Measurements from ENCODE around the gene PODXL2.
"Not testable (repeated sequence)": the region's sequence is repeated elsewhere in the genome, so short reads cannot be mapped to it uniquely, and the experiment has no call there.

The PODXL2 gene

DNA sequence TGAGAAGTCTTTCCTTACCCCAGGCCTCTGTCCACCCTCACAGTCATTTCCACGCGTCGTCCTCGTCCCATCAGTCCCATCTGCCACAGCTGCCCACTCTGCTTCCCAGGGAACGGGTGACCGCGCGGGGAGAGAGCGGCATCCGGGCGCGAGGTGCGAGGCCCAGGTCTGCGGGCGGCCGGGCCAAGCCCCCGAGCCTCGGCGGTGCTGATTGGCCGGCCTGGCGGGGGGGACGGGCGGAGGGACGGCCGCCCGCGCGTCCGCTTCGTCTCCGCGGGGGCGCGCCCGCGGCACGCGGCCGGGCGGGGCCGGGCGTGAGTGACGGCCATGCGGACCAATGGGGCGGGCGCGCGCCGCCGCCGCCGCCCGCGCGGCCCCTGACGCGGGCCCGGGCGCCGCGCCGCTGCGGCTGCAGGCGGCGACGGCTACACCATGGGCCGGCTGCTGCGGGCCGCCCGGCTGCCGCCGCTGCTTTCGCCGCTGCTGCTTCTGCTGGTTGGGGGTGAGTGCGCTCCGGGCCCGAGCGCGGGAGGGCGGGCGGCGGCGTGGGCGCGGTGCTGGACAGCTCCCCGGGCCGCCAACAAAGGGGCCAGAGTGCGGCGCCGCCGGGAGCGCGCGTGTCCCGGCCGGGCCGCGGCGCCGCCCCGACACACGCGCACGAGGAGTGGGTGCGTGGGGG, at the start of gene PODXL2:
Gene PODXL2, plus strand, starts transcription at position 398 of the 679 bp plus-strand sequence. Its CDS starts 35 bp downstream, at position 433.
- DNase-seq, result peak; percentile 80

GRCh38 chr3:127580327-127581060, 48.5 kb upstream of the PODXL2 start:
- no peak for DNase-seq

DNA sequence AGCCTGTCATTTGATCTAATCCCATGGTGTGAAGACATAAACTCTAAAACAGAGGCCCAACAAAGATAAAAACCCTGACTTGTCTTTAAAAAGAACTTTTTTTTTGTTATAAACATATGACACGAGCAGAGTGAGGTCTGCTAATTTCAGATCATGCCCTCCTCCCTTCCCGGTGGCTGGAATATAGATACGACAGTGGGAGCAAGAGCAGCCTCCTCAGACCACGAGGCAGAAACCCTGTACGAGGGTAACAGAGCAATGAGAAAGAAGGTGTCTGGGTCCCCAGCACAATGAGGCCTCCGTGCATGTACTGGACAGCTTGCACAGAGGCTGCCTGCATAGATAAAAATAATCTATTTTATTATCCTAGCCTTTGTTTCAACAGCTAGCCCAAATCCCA, 44.3 kb upstream of the PODXL2 start:
- DNase-seq, result no peak

- DNase-seq, result peak; percentile 83
Measured at GRCh38 chr3:127585163-127585812, 43.7 kb upstream of the PODXL2 start.

- no peak for DNase-seq
Measured at GRCh38 chr3:127585813-127586413, 43.1 kb upstream of the PODXL2 start.

GRCh38 chr3:127587876-127588275, 41.1 kb upstream of the PODXL2 start:
- no peak for DNase-seq

DNA sequence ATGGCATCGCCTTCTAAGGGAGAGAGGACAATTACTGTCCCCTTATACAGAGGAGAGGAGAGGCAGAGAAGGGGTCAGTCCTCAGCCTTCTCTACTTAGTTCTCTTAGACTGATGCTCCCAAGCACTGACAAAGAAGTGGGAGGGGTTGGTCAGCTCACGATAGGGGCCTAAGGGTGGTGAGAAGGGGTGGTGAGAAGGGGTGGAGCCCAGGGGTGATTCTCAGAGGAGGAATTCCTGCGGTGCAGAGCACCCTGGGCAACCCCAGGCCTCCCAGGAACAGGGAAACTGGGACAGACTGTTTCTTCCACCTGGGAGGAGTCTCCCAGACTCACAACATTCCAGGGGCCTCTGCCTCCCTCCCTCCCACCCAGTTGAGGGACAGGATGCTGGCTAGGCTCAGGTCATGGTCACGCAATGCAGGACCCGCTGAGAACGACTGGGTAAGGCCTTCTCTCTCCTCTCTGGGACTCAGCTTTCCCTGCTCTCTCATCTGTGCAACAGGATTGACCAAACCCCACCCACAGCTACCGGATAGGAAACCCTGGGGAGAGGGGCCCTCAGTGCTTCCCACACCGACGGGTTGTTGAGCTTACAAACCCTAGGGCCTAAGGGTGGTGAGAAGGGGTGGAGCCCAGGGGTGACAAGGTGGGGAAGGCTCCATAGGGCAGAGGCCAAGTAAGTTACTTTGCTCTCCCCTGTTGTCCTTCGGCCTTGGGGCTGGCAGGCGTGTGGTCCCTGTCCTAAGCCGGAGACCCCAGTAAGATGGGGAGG, 40.0 kb upstream of the PODXL2 start:
- peak; percentile 78 for DNase-seq

GRCh38 chr3:127589600-127590281, 39.2 kb upstream of the PODXL2 start:
- peak; percentile 68 for DNase-seq

DNA sequence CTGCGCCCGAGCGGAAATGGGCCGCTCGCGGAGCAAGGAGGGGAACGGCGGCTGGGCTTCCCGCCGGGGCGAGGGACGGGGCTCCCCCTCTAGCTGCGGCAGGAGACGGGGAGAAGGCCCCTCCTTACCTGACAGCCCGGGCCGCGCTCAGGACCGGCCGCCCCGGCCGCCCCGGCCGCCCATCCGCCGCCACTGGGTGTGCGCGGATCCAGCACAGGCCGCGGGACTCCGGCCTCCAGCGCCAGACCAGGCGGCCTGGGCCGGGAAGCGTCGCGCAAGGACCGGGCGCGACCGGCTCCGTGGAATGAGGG, 38.7 kb upstream of the PODXL2 start:
- DNase-seq, result peak; percentile 65

- peak; percentile 98 for DNase-seq
Measured at GRCh38 chr3:127590593-127591465, 38.2 kb upstream of the PODXL2 start, which contains the start of gene TPRA1. TSS of gene TPRA1 (minus strand) at chr3:127590733. CDS start at chr3:127580146, 10,587 bp downstream.

GRCh38 chr3:127593178-127593577, 35.8 kb upstream of the PODXL2 start:
- DNase-seq, result no peak

GRCh38 chr3:127595303-127595702, 33.7 kb upstream of the PODXL2 start:
- peak; percentile 76 for DNase-seq

DNA sequence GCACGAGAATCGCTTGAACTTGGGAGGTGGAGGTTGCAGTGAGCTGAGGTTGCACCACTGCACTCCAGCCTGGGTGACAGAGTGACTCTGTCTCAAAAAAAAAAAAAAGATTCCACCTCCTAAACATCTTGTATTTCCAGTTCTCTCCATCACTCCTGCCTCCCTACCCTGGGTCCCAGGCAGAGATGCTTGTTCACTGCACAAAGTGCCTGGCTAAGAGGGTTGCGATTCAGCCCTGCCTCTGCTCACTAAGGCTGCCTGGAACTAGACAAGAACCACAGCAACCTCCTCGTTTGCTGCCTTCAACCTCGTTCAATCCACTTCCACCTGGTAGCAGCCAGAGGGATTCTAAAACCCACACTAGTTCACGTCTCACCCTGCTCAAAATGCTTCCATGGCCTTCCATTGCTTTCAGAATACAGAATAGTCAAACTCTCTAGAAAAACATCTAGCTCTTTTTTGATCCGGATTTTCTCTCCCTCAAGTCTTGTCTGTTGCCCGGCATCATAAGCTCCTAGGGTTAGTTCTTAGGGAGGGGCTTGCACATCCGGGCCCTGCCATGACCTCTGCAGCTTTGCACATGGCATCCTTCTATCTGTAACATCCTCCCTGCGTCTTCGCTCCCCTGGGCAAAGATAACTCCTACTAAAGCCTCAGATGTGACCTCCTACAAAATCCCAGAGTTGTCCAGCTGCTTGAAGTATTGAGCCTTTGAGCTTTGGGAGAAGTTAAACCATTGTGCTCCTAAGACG, 31.8 kb upstream of the PODXL2 start:
- no peak for DNase-seq

GRCh38 chr3:127598841-127599570, 30.0 kb upstream of the PODXL2 start:
- DNase-seq, result no peak

DNA sequence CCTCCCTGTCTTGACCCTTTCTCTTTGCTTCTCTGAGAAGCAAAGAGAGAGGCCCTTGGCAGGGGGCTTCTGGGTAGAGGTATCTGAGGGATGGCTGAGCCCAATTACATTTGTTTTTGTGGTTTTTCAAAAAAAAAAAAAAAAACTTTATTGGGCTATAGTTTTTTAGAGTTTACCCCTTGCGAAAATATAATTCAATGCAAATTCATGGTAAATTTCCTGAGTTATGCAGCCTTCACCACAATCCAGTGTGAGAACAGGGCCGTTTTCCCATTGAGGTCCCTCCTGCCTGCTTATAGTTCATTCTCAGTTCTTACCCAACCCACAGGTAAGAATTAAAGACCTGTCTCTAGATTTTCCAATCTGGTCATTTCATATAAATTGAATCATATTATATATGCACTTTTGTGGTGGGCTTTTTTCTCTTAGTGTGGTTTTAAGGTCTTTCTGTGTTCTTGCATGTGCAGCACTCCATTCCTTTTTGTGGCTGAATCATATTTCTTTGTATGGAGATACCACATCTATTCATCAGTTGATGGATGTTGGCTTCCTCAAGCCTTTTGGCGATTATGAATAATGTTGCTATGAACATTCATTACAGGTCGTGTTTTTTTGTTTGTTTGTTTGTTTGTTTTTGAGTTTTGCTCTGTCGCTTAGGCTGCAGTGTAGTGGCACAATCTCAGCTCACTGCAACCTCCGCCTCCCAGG, 28.1 kb upstream of the PODXL2 start:
- DNase-seq, result no peak

DNA sequence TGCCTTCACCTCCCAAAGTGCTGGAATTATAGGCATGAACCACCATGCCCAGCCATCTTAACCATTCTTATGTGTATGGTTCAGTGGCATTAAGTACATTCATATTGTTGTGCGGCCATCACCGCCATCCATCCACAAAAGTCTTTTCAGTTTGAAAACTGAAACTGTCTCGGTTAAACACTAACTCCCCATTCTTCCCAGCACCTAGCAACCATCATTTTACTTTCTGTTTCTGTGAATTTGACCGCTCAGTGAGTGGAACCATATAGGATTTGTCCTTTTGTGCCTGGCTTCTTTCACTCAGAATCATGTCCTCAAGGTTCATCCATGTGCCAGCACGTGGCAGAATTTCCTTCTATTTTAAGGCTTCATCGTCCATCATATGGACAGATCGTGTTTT, 24.9 kb upstream of the PODXL2 start:
- no peak for DNase-seq

DNA sequence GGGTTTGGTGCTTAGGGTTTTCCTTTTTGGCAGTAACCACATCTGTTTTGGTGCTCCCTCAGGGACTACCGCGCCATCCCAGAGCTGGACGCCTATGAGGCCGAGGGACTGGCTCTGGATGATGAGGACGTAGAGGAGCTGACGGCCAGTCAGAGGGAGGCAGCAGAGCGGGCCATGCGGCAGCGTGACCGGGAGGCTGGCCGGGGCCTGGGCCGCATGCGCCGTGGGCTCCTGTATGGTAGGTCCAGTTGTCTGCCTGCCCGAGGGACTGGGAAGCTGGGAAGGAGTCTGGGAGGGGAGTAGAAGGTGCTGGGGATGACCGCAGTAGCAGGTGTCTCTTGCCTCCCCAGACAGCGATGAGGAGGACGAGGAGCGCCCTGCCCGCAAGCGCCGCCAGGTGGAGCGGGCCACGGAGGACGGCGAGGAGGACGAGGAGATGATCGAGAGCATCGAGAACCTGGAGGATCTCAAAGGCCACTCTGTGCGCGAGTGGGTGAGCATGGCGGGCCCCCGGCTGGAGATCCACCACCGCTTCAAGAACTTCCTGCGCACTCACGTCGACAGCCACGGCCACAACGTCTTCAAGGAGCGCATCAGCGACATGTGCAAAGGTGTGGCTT, 24.3 kb upstream of the PODXL2 start:
- no peak for DNase-seq

GRCh38 chr3:127605547-127605946, 23.4 kb upstream of the PODXL2 start:
- DNase-seq, result not testable (repeated sequence)

All from islet precursor cell (in vitro differentiated cells).